Peyer's patch (tissue), 4 donors: ENCODE measurements around the gene IL13RA1. TPM values are rescaled to one million over a fixed set of nuclear protein-coding genes. Genes with fewer than 3 reads are reported as not detected.
A peak's percentile ranks its signal among the peaks of the same experiment; 100 is the strongest.

Experiments used
- DNase-seq, 3 donors: peaks; one replicate each; pipeline ENCODE4 v3.0.0-alpha.2; 2017 to 2019
- H3K27ac ChIP-seq, 4 donors: fragments of 200-600 bp; sonication (generic); one replicate each; pipeline ENCODE4 v1.5.1; 2016 to 2019
- H3K27me3 ChIP-seq, 2 donors: fragments of 200-600 bp; sonication (generic); one replicate each; pipeline ENCODE4 v1.5.1; 2019
- H3K36me3 ChIP-seq, 3 donors: fragments of 200-600 bp; sonication (generic); one replicate each; pipeline ENCODE4 v1.5.1; 2016 to 2019
- H3K4me1 ChIP-seq, 4 donors: fragments of 200-600 bp; sonication (generic); one replicate each; pipeline ENCODE4 v1.5.1; 2016 to 2019
- H3K4me3 ChIP-seq, 4 donors: fragments of 200-600 bp; sonication (generic); 1 replicate in 3 of 4; 2 replicates in 1 of 4; pipeline ENCODE4 v1.5.1; 2016 to 2019; ENCODE audit warnings: mild to moderate bottlenecking in 1 of 4
- H3K9me3 ChIP-seq, 4 donors: fragments of 200-600 bp; sonication (generic); one replicate each; pipeline ENCODE4 v1.5.1; 2016 to 2019; ENCODE audit warnings: mild to moderate bottlenecking in 1 of 4
- POLR2A ChIP-seq, 2 donors: fragments of 450-650 bp; IDR thresholded peaks; one replicate each; pipeline ENCODE4 v1.5.1; 2017; ENCODE audit warnings: antibody characterized with exemption in 2 of 2, mild to moderate bottlenecking in 2 of 2, moderate library complexity in 2 of 2
- small RNA-seq, 2 donors: library from RNA; depleted of rRNA; stranded (forward); fragments of <200 nt; gene quantifications; one replicate each; pipeline ENCODE3, GENCODE V24; 2016
- total RNA-seq, 4 donors: library from RNA; depleted of rRNA; stranded (reverse); fragments of >200 nt; gene quantifications; one replicate each; pipeline ENCODE4 v1.1.0, GENCODE V29; 2016
- TF ChIP-seq, protein P1 (sequence below), 6 experiments: fragments of 450-650 bp in 4 of 6; fragments of 200-600 bp in 2 of 6; sonication (generic) in 1 of 6; IDR thresholded peaks; one replicate each; pipeline ENCODE4 v1.5.1; 2017 to 2019; ENCODE audit warnings: antibody characterized with exemption in 6 of 6, mild to moderate bottlenecking in 3 of 6, moderate library complexity in 1 of 6

Gene IL13RA1
- total RNA-seq, 4 donors from 2014 or later, result 38.0 to 98.3 (median 63.0) TPM

DNA sequence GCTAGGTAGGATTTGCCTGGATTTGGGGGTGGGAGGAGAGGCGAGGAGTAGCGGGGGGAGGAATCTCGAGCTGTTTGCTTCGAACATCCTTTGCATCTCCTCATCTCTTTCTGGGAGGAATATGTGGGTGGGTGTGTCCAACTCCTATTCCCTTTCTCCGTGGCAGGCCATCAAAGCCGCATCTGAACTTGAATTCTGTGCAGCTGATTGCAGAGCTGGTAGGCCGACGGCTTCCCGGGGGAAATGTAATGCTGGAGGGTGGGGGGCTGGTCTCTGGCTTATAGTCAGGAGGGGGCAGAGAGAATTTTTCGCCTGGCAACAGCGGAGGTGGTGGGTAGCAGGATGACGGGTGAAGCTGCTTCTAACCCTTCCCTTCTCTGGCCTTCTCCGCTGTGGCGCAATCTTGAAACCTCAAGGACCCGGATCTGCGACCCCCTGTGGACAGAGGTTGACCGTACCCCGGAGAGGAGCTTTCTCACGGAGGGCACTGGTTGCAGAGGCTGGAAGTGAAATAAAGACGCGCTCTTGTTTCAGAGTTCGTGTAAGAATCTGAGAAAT lies 96.8 kb downstream of the IL13RA1 start:
- Histone ChIP-seq H3K4me1 (no peaks in the 10 kb centered on the region), H3K36me3 (no peaks in the 10 kb centered on the region), H3K4me3 (peak overlapping the region in 3 of 4 donors; percentile 30 to 34 (median 32)), H3K9me3 (no peaks in the 10 kb centered on the region), H3K27me3 (no peaks in the 10 kb centered on the region), H3K27ac (no peak overlapping the region)
- TF ChIP-seq, protein P1, sequence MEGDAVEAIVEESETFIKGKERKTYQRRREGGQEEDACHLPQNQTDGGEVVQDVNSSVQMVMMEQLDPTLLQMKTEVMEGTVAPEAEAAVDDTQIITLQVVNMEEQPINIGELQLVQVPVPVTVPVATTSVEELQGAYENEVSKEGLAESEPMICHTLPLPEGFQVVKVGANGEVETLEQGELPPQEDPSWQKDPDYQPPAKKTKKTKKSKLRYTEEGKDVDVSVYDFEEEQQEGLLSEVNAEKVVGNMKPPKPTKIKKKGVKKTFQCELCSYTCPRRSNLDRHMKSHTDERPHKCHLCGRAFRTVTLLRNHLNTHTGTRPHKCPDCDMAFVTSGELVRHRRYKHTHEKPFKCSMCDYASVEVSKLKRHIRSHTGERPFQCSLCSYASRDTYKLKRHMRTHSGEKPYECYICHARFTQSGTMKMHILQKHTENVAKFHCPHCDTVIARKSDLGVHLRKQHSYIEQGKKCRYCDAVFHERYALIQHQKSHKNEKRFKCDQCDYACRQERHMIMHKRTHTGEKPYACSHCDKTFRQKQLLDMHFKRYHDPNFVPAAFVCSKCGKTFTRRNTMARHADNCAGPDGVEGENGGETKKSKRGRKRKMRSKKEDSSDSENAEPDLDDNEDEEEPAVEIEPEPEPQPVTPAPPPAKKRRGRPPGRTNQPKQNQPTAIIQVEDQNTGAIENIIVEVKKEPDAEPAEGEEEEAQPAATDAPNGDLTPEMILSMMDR (IDR thresholded peaks at IDR 0.05), result no peak
- TF ChIP-seq POLR2A (IDR thresholded peaks at IDR 0.05), result no peak
- no peak for DNase-seq

DNA sequence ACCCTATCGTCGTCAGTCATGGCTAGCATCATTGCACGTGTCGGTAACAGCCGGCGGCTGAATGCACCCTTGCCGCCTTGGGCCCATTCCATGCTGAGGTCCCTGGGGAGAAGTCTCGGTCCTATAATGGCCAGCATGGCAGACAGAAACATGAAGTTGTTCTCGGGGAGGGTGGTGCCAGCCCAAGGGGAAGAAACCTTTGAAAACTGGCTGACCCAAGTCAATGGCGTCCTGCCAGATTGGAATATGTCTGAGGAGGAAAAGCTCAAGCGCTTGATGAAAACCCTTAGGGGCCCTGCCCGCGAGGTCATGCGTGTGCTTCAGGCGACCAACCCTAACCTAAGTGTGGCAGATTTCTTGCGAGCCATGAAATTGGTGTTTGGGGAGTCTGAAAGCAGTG lies 97.8 kb downstream of the IL13RA1 start:
- H3K4me3 ChIP-seq, result no peak overlapping the region
- no peak for TF ChIP-seq POLR2A (IDR thresholded peaks at IDR 0.05)
- TF ChIP-seq, protein P1 (IDR thresholded peaks at IDR 0.05), result no peak

DNA sequence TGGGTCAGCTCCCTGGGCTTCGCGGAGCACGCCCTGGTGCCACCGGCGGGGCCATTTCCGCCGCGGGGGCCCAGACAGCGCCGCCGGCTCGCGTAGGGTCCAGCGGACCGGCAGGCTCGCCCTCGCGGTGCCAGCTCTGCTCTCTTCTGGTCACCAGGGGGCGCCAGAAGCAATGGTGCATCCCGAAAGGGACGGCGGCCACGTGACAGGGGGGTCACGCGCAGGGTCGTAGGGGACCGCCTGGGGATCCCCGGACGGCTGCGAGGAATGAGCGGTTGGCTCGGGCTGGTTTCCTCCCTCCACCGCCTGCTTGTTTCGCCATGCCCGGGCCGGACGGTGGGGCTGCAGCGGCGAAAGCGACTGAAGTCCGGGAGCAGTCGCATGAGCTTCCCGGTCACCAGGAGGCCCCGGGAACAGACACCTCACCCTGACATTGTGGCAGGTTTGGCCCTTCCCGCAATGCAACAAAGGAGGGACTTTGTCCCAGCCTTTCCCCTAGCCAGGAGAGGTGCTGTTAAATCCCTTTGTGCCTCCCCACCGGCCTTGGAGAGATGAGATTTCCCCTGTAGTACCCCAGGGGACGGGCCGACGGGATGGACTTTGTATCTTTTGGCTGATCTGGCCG lies 112.0 kb downstream of the IL13RA1 start:
- Histone ChIP-seq H3K4me3 (peak overlapping the region; percentile 13 to 55 (median 43)), H3K27ac (no peak overlapping the region), H3K27me3 (no peaks in the 10 kb centered on the region), H3K4me1 (no peaks in the 10 kb centered on the region), H3K9me3 (no peaks in the 10 kb centered on the region), H3K36me3 (no peaks in the 10 kb centered on the region)
- peak; percentile 66 to 84 (median 80) for DNase-seq
- no peak for TF ChIP-seq POLR2A (IDR thresholded peaks at IDR 0.05)
- TF ChIP-seq, protein P1 (IDR thresholded peaks at IDR 0.05), result peak; percentile 23 to 71 (median 64)

More for the DNA sequence above, 97.8 kb downstream of the IL13RA1 start:
- H3K4me1 ChIP-seq, result no peaks in the 10 kb centered on the region
- H3K9me3 ChIP-seq, result no peaks in the 10 kb centered on the region
- H3K36me3 ChIP-seq, result no peaks in the 10 kb centered on the region
- H3K27ac ChIP-seq, result no peak overlapping the region
- H3K27me3 ChIP-seq, result no peaks in the 10 kb centered on the region
- DNase-seq, result no peak

Small RNAs within 50 kb of the gene (small RNA-seq; reads per million reads assigned to genes)
- gene RF00566, result 0 reads per million in 2 donors

Other genes starting within 250 kb of the IL13RA1 start
- gene DOCK11, start 231.8 kb upstream of the IL13RA1 start, total RNA-seq, result 10 to 100 TPM in 2 of 4 donors, 1 to 10 TPM in 2; 5.6 to 34.7 (median 10.4) TPM
- gene ZCCHC12, start 96.2 kb downstream of the IL13RA1 start, total RNA-seq, result not detected
- 10 to 100 TPM in 1 of 4 donors, 1 to 10 TPM in 3; 5.0 to 10.7 (median 6.6) TPM for gene LONRF3, start 247.0 kb downstream of the IL13RA1 start, total RNA-seq